Liver (tissue), 9 donors: ENCODE measurements around the gene AHRR. TPM values are rescaled to one million over a fixed set of nuclear protein-coding genes. Genes with fewer than 3 reads are reported as not detected.

Experiments used
- DNase-seq: peaks from one replicate; pipeline ENCODE4 v3.0.0-alpha.2; 2017; ENCODE audit warnings: low spot score
- H3K27ac ChIP-seq, 2 donors: one replicate each; pipeline ENCODE4 v1.7.0; 2013; ENCODE audit warnings: inconsistent platforms in 2 of 2, low read length in 2 of 2, control low read depth in 1 of 2, low read depth in 1 of 2, mild to moderate bottlenecking in 1 of 2
- H3K27me3 ChIP-seq, 4 donors: one replicate each; pipeline versions ENCODE4 v1.6.1 to v1.7.0; 2013; ENCODE audit warnings: low read length in 3 of 4, inconsistent platforms in 1 of 4, mild to moderate bottlenecking in 1 of 4, moderate library complexity in 1 of 4; ENCODE audit not compliant: control insufficient read depth in 4 of 4, insufficient read depth in 4 of 4
- H3K36me3 ChIP-seq, 4 donors: one replicate each; pipeline versions ENCODE4 v1.6.1 to v1.7.0; 2013; ENCODE audit warnings: low read length in 3 of 4, mild to moderate bottlenecking in 3 of 4, low read depth in 1 of 4, moderate library complexity in 1 of 4; ENCODE audit not compliant: control insufficient read depth in 4 of 4, insufficient read depth in 3 of 4
- H3K4me1 ChIP-seq, 4 donors: one replicate each; pipeline versions ENCODE4 v1.6.1 to v1.7.0; 2013; ENCODE audit warnings: low read length in 3 of 4, mild to moderate bottlenecking in 3 of 4, moderate library complexity in 1 of 4; ENCODE audit not compliant: control insufficient read depth in 4 of 4, insufficient read depth in 4 of 4
- H3K4me3 ChIP-seq, 3 donors: one replicate each; pipeline versions ENCODE4 v1.6.1 to v1.7.0; 2013; ENCODE audit warnings: low read length in 3 of 3, control low read depth in 1 of 3, low read depth in 1 of 3, mild to moderate bottlenecking in 1 of 3
- H3K9ac ChIP-seq, 2 donors: one replicate each; pipeline ENCODE4 v1.7.0; 2013; ENCODE audit warnings: low read length in 2 of 2, mild to moderate bottlenecking in 2 of 2, moderate library complexity in 2 of 2, control low read depth in 1 of 2, low read depth in 1 of 2
- H3K9me3 ChIP-seq, 4 donors: one replicate each; pipeline versions ENCODE4 v1.6.1 to v1.7.0; 2013; ENCODE audit warnings: low read length in 3 of 4; ENCODE audit not compliant: control insufficient read depth in 4 of 4
- ATF3 ChIP-seq: IDR thresholded peaks from 2 replicates; pipeline ENCODE4 v1.6.1; 2016; ENCODE audit warnings: antibody characterized with exemption
- CTCF ChIP-seq: fragments of 150-350 bp; IDR thresholded peaks from 2 replicates; pipeline ENCODE4 v1.5.1; 2017; ENCODE audit warnings: improper control_type of control experiment, low read depth, low read length; ENCODE audit not compliant: missing input control
- EGR1 ChIP-seq, 2 donors: IDR thresholded peaks; 2 replicates each; pipeline ENCODE4 v1.6.1; 2016 to 2018; ENCODE audit warnings: antibody characterized with exemption in 2 of 2, low read depth in 2 of 2
- FOXA1 ChIP-seq: IDR thresholded peaks from 2 replicates; pipeline ENCODE4 v1.6.1; 2016; ENCODE audit warnings: antibody characterized with exemption
- FOXA2 ChIP-seq: IDR thresholded peaks from 2 replicates; pipeline ENCODE4 v1.6.1; 2016; ENCODE audit warnings: antibody characterized with exemption
- HNF4A ChIP-seq, 2 donors: conservative IDR thresholded peaks; 2 replicates each; pipeline ENCODE4 v1.6.1; 2016; ENCODE audit warnings: antibody characterized with exemption in 2 of 2, mild to moderate bottlenecking in 2 of 2
- HNF4G ChIP-seq: IDR thresholded peaks from 2 replicates; pipeline ENCODE4 v1.6.1; 2016; ENCODE audit warnings: antibody characterized with exemption
- JUND ChIP-seq, 2 donors: IDR thresholded peaks; 2 replicates each; pipeline ENCODE4 v1.6.1; 2016; ENCODE audit warnings: antibody characterized with exemption in 2 of 2
- MAX ChIP-seq: IDR thresholded peaks from 2 replicates; pipeline ENCODE4 v1.6.1; 2016; ENCODE audit warnings: antibody characterized with exemption
- RAD21 ChIP-seq, 2 donors: IDR thresholded peaks; 2 replicates each; pipeline ENCODE4 v1.6.1; 2016; ENCODE audit warnings: antibody characterized with exemption in 2 of 2, mild to moderate bottlenecking in 2 of 2
- REST ChIP-seq: IDR thresholded peaks from 2 replicates; pipeline ENCODE4 v1.6.1; 2016; ENCODE audit warnings: antibody characterized with exemption, mild to moderate bottlenecking
- RXRA ChIP-seq, 2 donors: IDR thresholded peaks; 2 replicates each; pipeline ENCODE4 v1.6.1; 2017 to 2018; ENCODE audit warnings: antibody characterized with exemption in 2 of 2, mild to moderate bottlenecking in 1 of 2
- SP1 ChIP-seq: IDR thresholded peaks from 2 replicates; pipeline ENCODE4 v1.6.1; 2018; ENCODE audit warnings: antibody characterized with exemption, mild to moderate bottlenecking
- TAF1 ChIP-seq: conservative IDR thresholded peaks from 2 replicates; pipeline ENCODE4 v1.6.1; 2016; ENCODE audit warnings: antibody characterized with exemption, mild to moderate bottlenecking
- ZBTB33 ChIP-seq: IDR thresholded peaks from 2 replicates; pipeline ENCODE4 v1.6.1; 2016; ENCODE audit warnings: antibody characterized with exemption
- WGBS: extraction: QIAGEN DNeasy Blood & Tissue Kit; methylation state at CpG from one replicate; pipeline ENCODE4 v1.1.7; 2013; 5-methylcytosine and 5-hydroxymethylcytosine counted together
- polyA plus RNA-seq, 2 donors: library from polyadenylated mRNA; stranded (reverse) in 1 of 2; unstranded in 1 of 2; fragments of 200-250 nt in 1 of 2; fragments of >200 nt in 1 of 2; fragmentation: Nextera tagmentation in 1 of 2; extraction: Ambion mirVana in 1 of 2; gene quantifications; one replicate each; pipeline versions ENCODE4 v1.2.1 to v1.2.3, GENCODE V29; 2013 to 2015
- total RNA-seq, 2 donors: library from RNA; depleted of rRNA; stranded (reverse); fragments of >200 nt; gene quantifications; one replicate each; pipeline ENCODE4 v1.2.3, GENCODE V29; 2014
- donor health status: healthy.
- donor health status: healthy.
- donor health status: healthy.
- donor health status: healthy.
- donor health status: healthy.

The AHRR gene
- total and polyA plus RNA-seq, 4 donors, result 0.15 to 0.47 (median 0.24) TPM

- TF ChIP-seq CTCF, result no peak
- TF ChIP-seq FOXA1, result no peak
- no peak for TF ChIP-seq ZBTB33
- TF ChIP-seq ATF3, result no peak
- TF ChIP-seq SP1, result no peak
These were observed 103.0 kb downstream of the AHRR start (continued) for GRCh38 chr5:424301-425110.

- Histone ChIP-seq H3K27ac (no peak overlapping the region), H3K36me3 (peaks cover 0 to 1% (median 0%) of the 10 kb centered on the region in 4 donors), H3K9me3 (no peaks in the 10 kb centered on the region), H3K27me3 (no peaks in the 10 kb centered on the region), H3K9ac (no peak overlapping the region), H3K4me1 (no peaks in the 10 kb centered on the region), H3K4me3 (no peak overlapping the region)
- no peak for DNase-seq
- TF ChIP-seq RAD21 (IDR thresholded peaks at IDR 0.05), result no peak
- TF ChIP-seq EGR1 (IDR thresholded peaks at IDR 0.05; ENCODE audit: low read depth in 2 of 2), result no peak
- no peak for TF ChIP-seq FOXA1
- 57% methylated on average over 5 of the region's 5 CpGs for WGBS
These were observed 104.2 kb downstream of the AHRR start for GRCh38 chr5:425714-426113.

- Histone ChIP-seq H3K27me3 (no peaks in the 10 kb centered on the region), H3K27ac (no peak overlapping the region), H3K4me3 (no peak overlapping the region), H3K36me3 (peaks cover 0 to 1% (median 0%) of the 10 kb centered on the region in 4 donors), H3K9ac (no peak overlapping the region), H3K4me1 (no peaks in the 10 kb centered on the region), H3K9me3 (no peaks in the 10 kb centered on the region)
- WGBS, result 74% methylated on average over 3 of the region's 3 CpGs
- no peak for DNase-seq
- TF ChIP-seq ATF3 (no peak), FOXA2 (no peak), HNF4G (no peak), FOXA1 (no peak), REST (no peak), ZBTB33 (no peak), HNF4A (conservative IDR thresholded peaks at IDR 0.05) (no peak), MAX (no peak), TAF1 (no peak), RXRA (IDR thresholded peaks at IDR 0.05) (no peak), JUND (IDR thresholded peaks at IDR 0.05) (no peak)
These were observed 105.0 kb downstream of the AHRR start for GRCh38 chr5:426392-426976.
